NCI-H226 (cell line): ENCODE measurements around the gene SMR3B.

ENCODE experiments used
- DNase-seq: peaks from one replicate; pipeline ENCODE4 v3.0.0-alpha.2; 2015

SMR3B gene

GRCh38 chr4:70382691-70383181 lies at the start of gene SMR3B:
Gene SMR3B, plus strand, starts transcription at chr4:70383131. Its CDS starts 1,380 bp downstream, at chr4:70384511.
- no peak for DNase-seq

- no peak for DNase-seq
Observed at GRCh38 chr4:70334681-70335080, 48.2 kb upstream of the SMR3B start, which contains the start of gene CABS1. Gene CABS1, plus strand, starts transcription at chr4:70334981. Its CDS starts 59 bp downstream, at chr4:70335040.

GRCh38 chr4:70336043-70336442 lies 46.9 kb upstream of the SMR3B start:
- DNase-seq = no peak

- DNase-seq = no peak
Observed at GRCh38 chr4:70337886-70338420, 45.0 kb upstream of the SMR3B start.

GRCh38 chr4:70356185-70356584 lies 26.7 kb upstream of the SMR3B start:
- DNase-seq = no peak

GRCh38 chr4:70359115-70359661 lies 23.7 kb upstream of the SMR3B start:
- no peak for DNase-seq

GRCh38 chr4:70360460-70360859 lies 22.5 kb upstream of the SMR3B start, which contains the start of gene SMR3A:
Gene SMR3A, plus strand, starts transcription at chr4:70360760. Its CDS starts 1,356 bp downstream, at chr4:70362116.
- no peak for DNase-seq

- DNase-seq = no peak
Observed at GRCh38 chr4:70364002-70364401, 18.9 kb upstream of the SMR3B start.

- peak; percentile 30 for DNase-seq
Observed at GRCh38 chr4:70365479-70365878, 17.5 kb upstream of the SMR3B start.

- DNase-seq = peak; percentile 9
Observed at GRCh38 chr4:70367813-70368212, 15.1 kb upstream of the SMR3B start.

- DNase-seq = no peak
Observed at GRCh38 chr4:70371987-70372386, 10.9 kb upstream of the SMR3B start.

- DNase-seq = no peak
Observed at GRCh38 chr4:70372760-70373159, 10.2 kb upstream of the SMR3B start.

- DNase-seq = no peak
Observed at GRCh38 chr4:70380578-70380977, 2.4 kb upstream of the SMR3B start.

GRCh38 chr4:70392057-70392776 lies 9.3 kb downstream of the SMR3B start:
- no peak for DNase-seq

GRCh38 chr4:70397580-70397979 lies 14.6 kb downstream of the SMR3B start, which contains the start of gene OPRPN:
Gene OPRPN, plus strand, starts transcription at chr4:70397940. Its CDS starts 1,346 bp downstream, at chr4:70399286.
- no peak for DNase-seq

GRCh38 chr4:70399319-70399718 lies 16.4 kb downstream of the SMR3B start:
- no peak for DNase-seq

GRCh38 chr4:70402762-70403161 lies 19.8 kb downstream of the SMR3B start:
- no peak for DNase-seq

GRCh38 chr4:70405765-70406164 lies 22.8 kb downstream of the SMR3B start:
- no peak for DNase-seq

- DNase-seq = no peak
Observed at GRCh38 chr4:70425306-70425705, 42.4 kb downstream of the SMR3B start.

GRCh38 chr4:70426789-70427188 lies 43.9 kb downstream of the SMR3B start:
- DNase-seq = no peak

GRCh38 chr4:70437197-70437596 lies 54.3 kb downstream of the SMR3B start:
- no peak for DNase-seq
